ENCODE measurements around the gene DENND2C.

DNA sequence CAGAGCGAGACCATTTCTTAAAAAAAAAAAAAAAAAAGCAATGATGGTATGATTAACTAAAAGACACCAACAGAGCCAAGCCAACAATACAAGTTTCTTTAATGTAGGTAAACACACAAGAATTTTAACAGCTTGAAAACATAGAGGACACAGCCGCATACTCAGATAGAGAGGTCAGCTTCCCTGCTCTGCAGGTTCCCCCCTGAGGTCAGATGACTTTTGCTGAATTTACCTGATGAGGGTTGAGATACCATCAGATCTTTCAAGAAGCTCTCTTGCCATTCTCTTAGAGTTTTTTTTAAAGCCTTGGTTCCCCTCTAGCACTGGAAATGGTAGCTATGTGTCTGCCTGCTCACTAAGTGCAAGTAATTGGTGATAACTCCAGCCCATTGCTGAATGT is 119.5 kb downstream of the DENND2C start:
- TF ChIP-seq, protein P1, sequence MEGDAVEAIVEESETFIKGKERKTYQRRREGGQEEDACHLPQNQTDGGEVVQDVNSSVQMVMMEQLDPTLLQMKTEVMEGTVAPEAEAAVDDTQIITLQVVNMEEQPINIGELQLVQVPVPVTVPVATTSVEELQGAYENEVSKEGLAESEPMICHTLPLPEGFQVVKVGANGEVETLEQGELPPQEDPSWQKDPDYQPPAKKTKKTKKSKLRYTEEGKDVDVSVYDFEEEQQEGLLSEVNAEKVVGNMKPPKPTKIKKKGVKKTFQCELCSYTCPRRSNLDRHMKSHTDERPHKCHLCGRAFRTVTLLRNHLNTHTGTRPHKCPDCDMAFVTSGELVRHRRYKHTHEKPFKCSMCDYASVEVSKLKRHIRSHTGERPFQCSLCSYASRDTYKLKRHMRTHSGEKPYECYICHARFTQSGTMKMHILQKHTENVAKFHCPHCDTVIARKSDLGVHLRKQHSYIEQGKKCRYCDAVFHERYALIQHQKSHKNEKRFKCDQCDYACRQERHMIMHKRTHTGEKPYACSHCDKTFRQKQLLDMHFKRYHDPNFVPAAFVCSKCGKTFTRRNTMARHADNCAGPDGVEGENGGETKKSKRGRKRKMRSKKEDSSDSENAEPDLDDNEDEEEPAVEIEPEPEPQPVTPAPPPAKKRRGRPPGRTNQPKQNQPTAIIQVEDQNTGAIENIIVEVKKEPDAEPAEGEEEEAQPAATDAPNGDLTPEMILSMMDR (IDR thresholded peaks at IDR 0.05), result no peak
- TF ChIP-seq EZH2 (IDR thresholded peaks at IDR 0.05) (no peak), EZH2phosphoT487 (IDR thresholded peaks at IDR 0.05) (no peak)

Data from neural progenitor cell (in vitro differentiated cells).